GM19328 (cell line): Measurements from ENCODE around the gene PER3.

Experiments used
- ATAC-seq: cut with Tn5 transposase; IDR thresholded peaks from one replicate; pipeline ENCODE4 v1.9.1; 2021; ENCODE audit warnings: mild to moderate bottlenecking, moderate library complexity; ENCODE audit not compliant: unreplicated experiment

PER3 gene

GRCh38 chr1:7869136-7869920 lies 85.2 kb downstream of the PER3 start:
- ATAC-seq: no peak

GRCh38 chr1:7871136-7871535 lies 87.0 kb downstream of the PER3 start:
- no peak for ATAC-seq

- ATAC-seq: no peak
Observed at GRCh38 chr1:7873801-7874795, 90.0 kb downstream of the PER3 start.

- no peak for ATAC-seq
Observed at GRCh38 chr1:7878027-7878426, 93.9 kb downstream of the PER3 start.

- ATAC-seq: no peak
Observed at GRCh38 chr1:7879228-7879627, 95.1 kb downstream of the PER3 start.

GRCh38 chr1:7884757-7885156 lies 100.7 kb downstream of the PER3 start:
- ATAC-seq: no peak

- ATAC-seq: no peak
Observed at GRCh38 chr1:7885513-7886404, 101.7 kb downstream of the PER3 start.

- ATAC-seq: no peak
Observed at GRCh38 chr1:7886405-7886745, 102.3 kb downstream of the PER3 start.

GRCh38 chr1:7888248-7889081 lies 104.4 kb downstream of the PER3 start:
- no peak for ATAC-seq

- ATAC-seq: no peak
Observed at GRCh38 chr1:7890853-7891252, 106.8 kb downstream of the PER3 start.

- ATAC-seq: no peak
Observed at GRCh38 chr1:7891804-7892203, 107.7 kb downstream of the PER3 start.

- ATAC-seq: no peak
Observed at GRCh38 chr1:7893529-7894180, 109.6 kb downstream of the PER3 start.
